GM10248 (cell line): ENCODE data around the gene HMOX1.
"Not testable (repeated sequence)": the region's sequence is repeated elsewhere in the genome, so short reads cannot be mapped to it uniquely, and the experiment has no call there.

Experiments used
- CTCF ChIA-PET: fragments of 300-600 bp; sonication (Branson Sonifier 250); formaldehyde crosslinking; extraction: SDS; loops from one replicate; lab custom pipeline; 2021; ENCODE audit warnings: antibody characterized with exemption; lab: Yijun Ruan, JAX
- POLR2A ChIA-PET: fragments of 350-650 bp; sonication (Branson Sonifier 250); formaldehyde crosslinking; extraction: SDS; loops from one replicate; lab custom pipeline; 2020; ENCODE audit warnings: antibody characterized with exemption; lab: Yijun Ruan, JAX
- DNase-seq: peaks from one replicate; pipeline ENCODE4 v3.0.0; 2012; ENCODE audit errors: extremely low spot score
- TF ChIP-seq, protein P1 (sequence below): IDR thresholded peaks from 2 replicates; pipeline ENCODE4 v1.5.1; 2012; ENCODE audit warnings: mild to moderate bottlenecking, low read depth; ENCODE audit errors: extremely low read depth, missing control alignments, control extremely low read depth

Gene HMOX1

GRCh38 chr22:35393116-35394010 lies 12.5 kb downstream of the HMOX1 start:
- DNase-seq: no peak
- TF ChIP-seq, protein P1, sequence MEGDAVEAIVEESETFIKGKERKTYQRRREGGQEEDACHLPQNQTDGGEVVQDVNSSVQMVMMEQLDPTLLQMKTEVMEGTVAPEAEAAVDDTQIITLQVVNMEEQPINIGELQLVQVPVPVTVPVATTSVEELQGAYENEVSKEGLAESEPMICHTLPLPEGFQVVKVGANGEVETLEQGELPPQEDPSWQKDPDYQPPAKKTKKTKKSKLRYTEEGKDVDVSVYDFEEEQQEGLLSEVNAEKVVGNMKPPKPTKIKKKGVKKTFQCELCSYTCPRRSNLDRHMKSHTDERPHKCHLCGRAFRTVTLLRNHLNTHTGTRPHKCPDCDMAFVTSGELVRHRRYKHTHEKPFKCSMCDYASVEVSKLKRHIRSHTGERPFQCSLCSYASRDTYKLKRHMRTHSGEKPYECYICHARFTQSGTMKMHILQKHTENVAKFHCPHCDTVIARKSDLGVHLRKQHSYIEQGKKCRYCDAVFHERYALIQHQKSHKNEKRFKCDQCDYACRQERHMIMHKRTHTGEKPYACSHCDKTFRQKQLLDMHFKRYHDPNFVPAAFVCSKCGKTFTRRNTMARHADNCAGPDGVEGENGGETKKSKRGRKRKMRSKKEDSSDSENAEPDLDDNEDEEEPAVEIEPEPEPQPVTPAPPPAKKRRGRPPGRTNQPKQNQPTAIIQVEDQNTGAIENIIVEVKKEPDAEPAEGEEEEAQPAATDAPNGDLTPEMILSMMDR: no peak
- ChIA-PET POLR2A (no interaction called here), CTCF (interaction anchor here (1.0 to 2.7 kb wide), 6 partner anchors 11 to 190 kb away, joined by 3 to 10 read pairs (median 4); no protein-coding TSS in a partner anchor)

DNA sequence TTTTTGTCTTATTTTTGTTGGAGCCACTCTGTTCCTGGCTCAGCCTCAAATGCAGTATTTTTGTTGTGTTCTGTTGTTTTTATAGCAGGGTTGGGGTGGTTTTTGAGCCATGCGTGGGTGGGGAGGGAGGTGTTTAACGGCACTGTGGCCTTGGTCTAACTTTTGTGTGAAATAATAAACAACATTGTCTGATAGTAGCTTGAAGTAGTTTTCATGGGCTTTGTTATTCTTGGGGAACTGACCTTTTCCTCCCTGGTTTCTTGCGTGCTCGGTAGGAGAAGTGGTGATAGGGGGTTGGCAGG lies 13.1 kb downstream of the HMOX1 start:
- TF ChIP-seq, protein P1: no peak
- DNase-seq: no peak
- CTCF ChIA-PET: interaction anchor here (0.7 to 2.0 kb wide), 5 partner anchors 9 to 189 kb away, joined by 3 to 6 read pairs (median 3); no protein-coding TSS in a partner anchor
- POLR2A ChIA-PET: no interaction called here

- ChIA-PET CTCF (interaction anchor here (0.7 to 2.3 kb wide), 4 partner anchors 10 to 44 kb away, joined by 3 to 6 read pairs (median 4); no protein-coding TSS in a partner anchor), POLR2A (interaction anchor here (0.7 kb wide), 1 partner anchor 575 kb away, joined by 6 read pairs; no protein-coding TSS in a partner anchor)
- TF ChIP-seq, protein P1: no peak
- DNase-seq: no peak
Observed at GRCh38 chr22:35394810-35395563, 14.1 kb downstream of the HMOX1 start.

DNA sequence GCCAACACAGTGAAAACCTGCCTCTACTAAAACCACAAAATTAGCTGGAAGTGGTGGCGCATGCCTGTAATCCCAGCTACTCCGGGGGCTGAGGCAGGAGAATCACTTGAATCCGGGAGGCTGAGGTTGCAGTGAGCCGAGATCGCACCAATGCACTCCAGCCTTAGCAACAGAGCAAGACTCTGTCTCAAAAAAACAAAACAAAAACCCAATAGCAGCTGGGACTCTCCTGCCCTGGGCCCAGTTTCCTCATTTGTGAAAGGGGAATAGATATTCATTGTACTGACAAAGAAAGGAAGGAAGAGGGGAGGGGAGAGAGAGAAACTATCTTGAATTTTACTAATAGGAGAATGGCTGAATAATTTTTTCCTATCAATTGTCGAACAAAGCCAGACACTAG lies 15.7 kb downstream of the HMOX1 start:
- ChIA-PET CTCF (interaction anchor here (0.9 to 2.3 kb wide), 5 partner anchors 9 to 46 kb away, joined by 3 to 9 read pairs (median 6); no protein-coding TSS in a partner anchor), POLR2A (interaction anchor here (0.9 to 1.0 kb wide), 2 partner anchors 10 to 14 kb away, joined by 4 read pairs; no protein-coding TSS in a partner anchor)
- DNase-seq: not testable (repeated sequence)

DNA sequence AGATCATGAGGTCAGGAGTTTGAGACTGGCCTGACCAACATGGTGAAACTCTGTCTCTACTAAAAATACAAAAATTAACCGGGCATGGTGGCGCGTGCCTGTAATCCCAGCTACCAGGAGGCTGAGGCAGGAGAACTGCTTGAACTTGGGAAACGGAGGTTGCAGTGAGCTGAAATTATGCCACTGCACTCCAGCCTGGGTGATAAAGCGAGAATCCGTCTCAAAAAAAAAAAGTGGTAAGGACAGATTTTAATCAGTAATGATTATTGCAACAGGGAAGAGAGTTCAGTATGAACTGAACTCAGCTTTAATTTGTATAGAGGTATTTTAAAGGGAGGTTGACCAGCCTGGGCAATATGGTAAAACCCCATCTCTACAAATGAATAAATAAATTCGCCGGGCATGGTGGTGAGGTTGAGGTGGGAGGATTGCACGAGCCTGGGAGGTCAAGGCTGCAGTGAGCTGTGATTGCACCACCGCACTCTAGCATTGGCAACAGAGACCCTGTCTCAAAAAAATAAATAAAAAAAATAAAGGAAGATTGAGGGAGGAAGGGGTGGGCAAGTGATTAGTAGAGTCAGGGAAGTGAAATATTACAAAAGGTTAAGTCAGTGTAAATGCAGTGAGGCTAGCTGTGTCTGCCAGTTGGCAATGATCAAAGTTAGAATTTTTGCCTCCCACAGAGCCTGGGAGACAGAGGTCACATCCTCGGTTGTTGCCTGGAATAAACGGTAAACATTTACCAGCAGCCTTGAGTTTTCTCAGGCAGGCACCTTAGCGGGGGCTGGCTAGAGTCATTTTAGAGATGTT lies 16.4 kb downstream of the HMOX1 start:
- TF ChIP-seq, protein P1: no peak
- no peak for DNase-seq
- CTCF ChIA-PET: interaction anchor here (0.9 to 2.3 kb wide), 7 partner anchors 8 to 46 kb away, joined by 3 to 9 read pairs (median 3); no protein-coding TSS in a partner anchor
- POLR2A ChIA-PET: interaction anchor here (1.0 kb wide), 1 partner anchor 13 kb away, joined by 4 read pairs; no protein-coding TSS in a partner anchor

GRCh38 chr22:35398591-35398973 lies 17.7 kb downstream of the HMOX1 start:
- no peak for DNase-seq
- ChIA-PET POLR2A (no interaction called here), CTCF (interaction anchor here (0.8 to 2.1 kb wide), 3 partner anchors 12 to 48 kb away, joined by 3 to 9 read pairs (median 3); no protein-coding TSS in a partner anchor)
- TF ChIP-seq, protein P1: no peak
